LNCaP clone FGC (cell line): ENCODE results near the gene SMCO4.

ENCODE experiments used
- DNase-seq: peaks from one replicate; pipeline ENCODE4 v3.0.0-alpha.2; 2011; ENCODE audit warnings: low read depth
- H3K4me3 ChIP-seq: 2 replicates; pipeline ENCODE4 v1.5.1; 2011; ENCODE audit warnings: mild to moderate bottlenecking, low read depth, low read length, control low read depth
- CTCF ChIP-seq: IDR thresholded peaks from 2 replicates; pipeline ENCODE4 v1.5.1; 2012; ENCODE audit warnings: mild to moderate bottlenecking; ENCODE audit not compliant: control insufficient read depth, insufficient read depth; ENCODE audit errors: extremely low read depth

The SMCO4 gene

GRCh38 chr11:93571612-93572011 lies 28.4 kb upstream of the SMCO4 start:
- TF ChIP-seq CTCF, result no peak
- no peak for DNase-seq
- H3K4me3 ChIP-seq, result no peak overlapping the region

DNA sequence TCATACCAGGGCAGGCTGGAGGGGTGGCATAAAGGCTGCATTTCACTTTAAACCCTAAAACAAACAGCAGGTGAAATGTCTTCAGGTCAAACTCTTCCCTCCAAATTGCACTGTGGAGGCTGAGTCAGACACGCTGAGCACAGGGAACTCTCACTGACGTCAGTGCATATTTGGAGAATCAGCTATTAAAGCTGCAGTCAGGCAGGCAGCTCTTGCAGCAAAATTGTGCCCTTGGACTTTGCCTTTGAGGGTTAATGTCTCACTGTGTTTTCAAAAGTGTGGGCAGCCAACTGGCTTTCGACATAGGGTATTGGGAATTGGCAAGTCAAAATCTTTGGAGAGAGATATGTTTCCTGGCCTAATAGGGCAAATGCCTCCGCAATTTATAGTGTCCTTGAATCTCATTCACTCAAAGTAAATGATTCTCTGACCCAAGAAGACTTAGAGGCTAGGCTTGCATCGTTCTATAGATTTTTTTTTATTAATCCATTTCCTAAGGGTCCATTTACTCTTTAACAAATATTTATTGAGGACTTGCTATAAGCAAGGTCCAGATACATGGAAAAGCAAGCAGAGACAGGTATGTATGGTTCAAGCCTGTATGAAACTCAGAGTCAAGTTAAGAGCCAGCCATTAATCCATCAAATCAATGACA lies 27.7 kb upstream of the SMCO4 start:
- no peak overlapping the region for H3K4me3 ChIP-seq
- TF ChIP-seq CTCF, result no peak
- DNase-seq, result no peak

GRCh38 chr11:93569496-93569895 lies 26.3 kb upstream of the SMCO4 start:
- DNase-seq, result no peak
- H3K4me3 ChIP-seq, result no peak overlapping the region
- no peak for TF ChIP-seq CTCF

- DNase-seq, result no peak
- TF ChIP-seq CTCF, result no peak
- no peak overlapping the region for H3K4me3 ChIP-seq
Observed at GRCh38 chr11:93568726-93569125, 25.5 kb upstream of the SMCO4 start.

- DNase-seq, result peak; percentile 92
- TF ChIP-seq CTCF, result no peak
- H3K4me3 ChIP-seq, result no peak overlapping the region
Observed at GRCh38 chr11:93567401-93567895, 24.3 kb upstream of the SMCO4 start.

GRCh38 chr11:93564895-93565294 lies 21.7 kb upstream of the SMCO4 start:
- H3K4me3 ChIP-seq, result no peak overlapping the region
- DNase-seq, result no peak
- TF ChIP-seq CTCF, result no peak

DNA sequence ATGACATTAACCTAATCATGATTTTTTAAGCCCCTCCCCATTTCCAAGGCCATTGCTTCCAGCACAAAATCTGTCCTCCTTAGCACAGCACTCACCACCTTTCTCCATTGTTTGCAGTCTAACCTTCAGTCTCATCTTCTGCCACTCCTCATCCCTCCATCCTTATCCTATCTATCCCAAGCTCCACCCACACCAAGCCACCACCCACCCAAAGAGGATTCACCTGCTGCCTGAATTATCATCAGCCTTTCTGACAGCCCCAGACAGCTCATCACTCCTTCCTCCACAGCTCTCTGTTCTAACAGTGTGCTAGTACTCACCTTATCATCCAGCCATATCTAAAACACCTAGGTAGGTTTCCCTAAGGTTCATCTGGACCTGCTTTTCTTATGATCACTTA lies 20.7 kb upstream of the SMCO4 start:
- TF ChIP-seq CTCF, result no peak
- H3K4me3 ChIP-seq, result no peak overlapping the region
- DNase-seq, result no peak
